Fibroblast of lung (primary cell): ENCODE results near the gene CHGA. TPM values are rescaled to one million over a fixed set of nuclear protein-coding genes. Genes with fewer than 3 reads are reported as not detected.

Experiments
- DNase-seq, 2 donors: peaks; one replicate each; pipeline versions ENCODE4 v3.0.0 to v3.0.0-alpha.2; 2010; ENCODE audit warnings: low read depth in 2 of 2
- H2AFZ ChIP-seq: 2 replicates; pipeline ENCODE4 v1.5.1; 2012; ENCODE audit warnings: low read length, control low read depth, inconsistent platforms
- H3K27ac ChIP-seq: 2 replicates; pipeline ENCODE4 v1.5.1; 2011; ENCODE audit warnings: low read length, control low read depth; ENCODE audit not compliant: insufficient read depth
- H3K27me3 ChIP-seq: 2 replicates; pipeline ENCODE4 v1.5.1; 2011; ENCODE audit warnings: mild to moderate bottlenecking, low read length; ENCODE audit not compliant: control insufficient read depth, insufficient read depth
- H3K36me3 ChIP-seq: 2 replicates; pipeline ENCODE4 v1.5.1; 2011; ENCODE audit warnings: low read length; ENCODE audit not compliant: control insufficient read depth, insufficient read depth
- H3K4me1 ChIP-seq: 2 replicates; pipeline ENCODE4 v1.5.1; 2011; ENCODE audit warnings: low read length; ENCODE audit not compliant: control insufficient read depth, insufficient read depth; ENCODE audit errors: extremely low read depth
- H3K4me2 ChIP-seq: 2 replicates; pipeline ENCODE4 v1.5.1; 2011; ENCODE audit warnings: low read length, control low read depth; ENCODE audit not compliant: insufficient read depth; ENCODE audit errors: extremely low read depth
- H3K4me3 ChIP-seq, 4 experiments: fragments of 200-600 bp in 1 of 4; sonication (generic) in 1 of 4; replicated peaks in 1 of 4; 2 replicates each; pipeline ENCODE4 v1.5.1; 2011 to 2016; ENCODE audit warnings: low read length in 4 of 4, low read depth in 3 of 4, mild to moderate bottlenecking in 3 of 4, control low read depth in 2 of 4, inconsistent platforms in 1 of 4, mixed read lengths in 1 of 4; ENCODE audit not compliant: insufficient read depth in 1 of 4; ENCODE audit errors: control extremely low read depth in 1 of 4
- H3K79me2 ChIP-seq: 2 replicates; pipeline ENCODE4 v1.5.1; 2012; ENCODE audit warnings: mild to moderate bottlenecking, low read length, inconsistent platforms; ENCODE audit not compliant: control insufficient read depth, insufficient read depth
- H3K9ac ChIP-seq: 2 replicates; pipeline ENCODE4 v1.5.1; 2011; ENCODE audit warnings: mild to moderate bottlenecking, low read length, control low read depth; ENCODE audit not compliant: insufficient read depth
- H3K9me3 ChIP-seq: 2 replicates; pipeline ENCODE4 v1.5.1; 2012; ENCODE audit warnings: low read depth, low read length; ENCODE audit not compliant: control insufficient read depth, insufficient read depth
- H4K20me1 ChIP-seq: 2 replicates; pipeline ENCODE4 v1.5.1; 2011; ENCODE audit warnings: low read length; ENCODE audit not compliant: control insufficient read depth, insufficient read depth; ENCODE audit errors: extremely low read depth
- CTCF ChIP-seq, 2 donors: IDR thresholded peaks in 1 of 2; conservative IDR thresholded peaks in 1 of 2; 1 replicate in 1 of 2; 2 replicates in 1 of 2; pipeline ENCODE4 v1.5.1; 2011 to 2012; ENCODE audit warnings: low read length in 2 of 2, control low read depth in 1 of 2, inconsistent platforms in 1 of 2, low read depth in 1 of 2, mild to moderate bottlenecking in 1 of 2
- EZH2 ChIP-seq: IDR thresholded peaks from 2 replicates; pipeline ENCODE4 v1.5.1; 2012; ENCODE audit warnings: low read length, control low read depth, mild to moderate bottlenecking; ENCODE audit errors: missing control alignments
- polyA plus RNA-seq, 2 donors: library from polyadenylated mRNA; depleted of rRNA in 1 of 2; stranded (reverse) in 1 of 2; unstranded in 1 of 2; fragments of >200 nt; gene quantifications; 2 replicates each; pipeline ENCODE4 v1.2.1, GENCODE V29; 2011 to 2012; ENCODE audit warnings: missing spikeins in 1 of 2
- total RNA-seq: library from RNA; depleted of rRNA; stranded (reverse); fragments of >200 nt; gene quantifications from 2 replicates; pipeline ENCODE4 v1.2.1, GENCODE V29; 2014

The CHGA gene
- total and polyA plus RNA-seq, 2 donors (not counting 1 experiment from before 2014, with no cell fraction given) = not detected

GRCh38 chr14:92930737-92931602, 8.0 kb downstream of the CHGA start:
- TF ChIP-seq CTCF (conservative IDR thresholded peaks at IDR 0.05 in 1 of 2, IDR thresholded peaks at IDR 0.05 in 1 of 2; ENCODE audit: low read depth in 1 of 2, low read length in 2 of 2) (no peak), EZH2 (no peak)
- Histone ChIP-seq H3K4me1 (no peaks in the 10 kb centered on the region), H4K20me1 (no peaks in the 10 kb centered on the region), H3K9ac (no peak overlapping the region), H3K4me3 (no peak overlapping the region), H3K4me2 (no peak overlapping the region), H3K79me2 (no peaks in the 10 kb centered on the region), H2AFZ (no peak overlapping the region), H3K36me3 (no peaks in the 10 kb centered on the region), H3K27ac (no peak overlapping the region), H3K27me3 (no peaks in the 10 kb centered on the region), H3K9me3 (no peaks in the 10 kb centered on the region)
- no peak for DNase-seq

- Histone ChIP-seq H3K9ac (no peak overlapping the region), H3K4me3 (no peak overlapping the region), H3K4me1 (no peaks in the 10 kb centered on the region), H4K20me1 (no peaks in the 10 kb centered on the region), H3K9me3 (no peaks in the 10 kb centered on the region), H3K4me2 (no peak overlapping the region), H3K27me3 (no peaks in the 10 kb centered on the region), H3K79me2 (no peaks in the 10 kb centered on the region), H3K27ac (no peak overlapping the region), H3K36me3 (no peaks in the 10 kb centered on the region), H2AFZ (no peak overlapping the region)
- no peak for TF ChIP-seq CTCF (conservative IDR thresholded peaks at IDR 0.05 in 1 of 2, IDR thresholded peaks at IDR 0.05 in 1 of 2; ENCODE audit: low read depth in 1 of 2, low read length in 2 of 2)
- no peak for TF ChIP-seq EZH2
- no peak for DNase-seq
These were observed 8.9 kb downstream of the CHGA start for GRCh38 chr14:92931681-92932447.
